GM10266 (cell line): Measurements from ENCODE around the gene TMEM8B.

Experiments used
- DNase-seq: peaks from one replicate; pipeline ENCODE4 v3.0.0; 2012; ENCODE audit errors: extremely low spot score
- CTCF ChIP-seq: IDR thresholded peaks from 2 replicates; pipeline ENCODE4 v1.5.1; 2012; ENCODE audit warnings: mild to moderate bottlenecking, low read depth; ENCODE audit not compliant: control insufficient read depth, insufficient read depth; ENCODE audit errors: missing control alignments

TMEM8B gene

GRCh38 chr9:35852267-35852815, 23.3 kb downstream of the TMEM8B start:
- TF ChIP-seq CTCF = no peak
- DNase-seq = no peak

- no peak for TF ChIP-seq CTCF
These were observed 24.1 kb downstream of the TMEM8B start for GRCh38 chr9:35852876-35853865.

GRCh38 chr9:35854091-35854762, 25.2 kb downstream of the TMEM8B start:
- no peak for DNase-seq
- no peak for TF ChIP-seq CTCF

More at GRCh38 chr9:35852876-35853865, 24.1 kb downstream of the TMEM8B start:
- no peak for DNase-seq

GRCh38 chr9:35856206-35856605, 27.2 kb downstream of the TMEM8B start:
- TF ChIP-seq CTCF = no peak

GRCh38 chr9:35856882-35857281, 27.9 kb downstream of the TMEM8B start:
- no peak for DNase-seq
- no peak for TF ChIP-seq CTCF

More at GRCh38 chr9:35856206-35856605, 27.2 kb downstream of the TMEM8B start:
- no peak for DNase-seq

GRCh38 chr9:35858458-35858857, 29.4 kb downstream of the TMEM8B start:
- no peak for DNase-seq
- no peak for TF ChIP-seq CTCF
